Smooth muscle cell (in vitro differentiated cells): Measurements from ENCODE around the gene SLC22A14. TPM values are rescaled to one million over a fixed set of nuclear protein-coding genes. Genes with fewer than 3 reads are reported as not detected.

ENCODE experiments used
- DNase-seq: peaks from one replicate; lab custom pipeline; 2025; ENCODE audit not compliant: unreplicated experiment; lab: John Stamatoyannopoulos, UW
- H2AFZ ChIP-seq: fragments of 200-600 bp; sonication (generic); 2 replicates; pipeline ENCODE4 v1.6.0; 2016; ENCODE audit warnings: antibody characterized with exemption, low read depth, mild to moderate bottlenecking
- H3F3A ChIP-seq: fragments of 200-600 bp; sonication (generic); 2 replicates; pipeline ENCODE4 v1.6.0; 2017; ENCODE audit warnings: antibody characterized with exemption, low read depth
- H3K27ac ChIP-seq: fragments of 200-600 bp; sonication (generic); 2 replicates; pipeline ENCODE4 v1.5.1; 2016; ENCODE audit warnings: low read depth, mild to moderate bottlenecking
- H3K27me3 ChIP-seq: fragments of 200-600 bp; sonication (generic); 2 replicates; pipeline ENCODE4 v1.6.1; 2016; ENCODE audit warnings: low read depth, mild to moderate bottlenecking
- H3K36me3 ChIP-seq: fragments of 200-600 bp; sonication (generic); 2 replicates; pipeline ENCODE4 v1.5.1; 2016; ENCODE audit warnings: low read depth
- H3K4me1 ChIP-seq: fragments of 200-600 bp; sonication (generic); 2 replicates; pipeline ENCODE4 v1.5.1; 2016; ENCODE audit warnings: low read depth
- H3K4me2 ChIP-seq: fragments of 200-600 bp; sonication (generic); 2 replicates; pipeline ENCODE4 v1.6.0; 2016; ENCODE audit warnings: mild to moderate bottlenecking
- H3K4me3 ChIP-seq: fragments of 200-600 bp; sonication (generic); 2 replicates; pipeline ENCODE4 v1.5.1; 2016; ENCODE audit warnings: mild to moderate bottlenecking
- H3K79me2 ChIP-seq: fragments of 200-600 bp; sonication (generic); 2 replicates; pipeline ENCODE4 v1.6.0; 2016; ENCODE audit warnings: low read depth, mild to moderate bottlenecking
- H3K9ac ChIP-seq: fragments of 200-600 bp; sonication (generic); 2 replicates; pipeline ENCODE4 v1.6.0; 2016; ENCODE audit warnings: low read depth
- H3K9me3 ChIP-seq: fragments of 200-600 bp; sonication (generic); replicated peaks from 2 replicates; pipeline ENCODE4 v1.5.1; 2016; ENCODE audit warnings: low read depth
- H4K20me1 ChIP-seq: fragments of 200-600 bp; sonication (generic); 2 replicates; pipeline ENCODE4 v1.6.0; 2016; ENCODE audit warnings: low read depth
- WGBS: methylation state at CpG from one replicate; pipeline ENCODE4 v1.1.7; 2016; ENCODE audit warnings: low lambda C conversion rate; 5-methylcytosine and 5-hydroxymethylcytosine counted together
- polyA plus RNA-seq: library from polyadenylated mRNA; unstranded; fragments of >200 nt; fragmentation: Nextera tagmentation; extraction: Ambion mirVana; gene quantifications from 2 replicates; pipeline ENCODE4 v1.2.1, GENCODE V29; 2016
- total RNA-seq: library from RNA; depleted of rRNA; stranded (reverse); fragments of >200 nt; gene quantifications from 2 replicates; pipeline ENCODE4 v1.2.3, GENCODE V29; 2014
- TF ChIP-seq, protein P1 (sequence below): fragments of 200-600 bp; sonication (generic); IDR thresholded peaks from 2 replicates; pipeline ENCODE4 v1.5.1; 2017; ENCODE audit warnings: borderline replicate concordance, mild to moderate bottlenecking, antibody characterized with exemption; ENCODE audit not compliant: insufficient read depth, poor library complexity, severe bottlenecking

Gene SLC22A14
- total and polyA plus RNA-seq, 2 experiments from 2014 or later = 0.09 to 0.66 TPM

DNA sequence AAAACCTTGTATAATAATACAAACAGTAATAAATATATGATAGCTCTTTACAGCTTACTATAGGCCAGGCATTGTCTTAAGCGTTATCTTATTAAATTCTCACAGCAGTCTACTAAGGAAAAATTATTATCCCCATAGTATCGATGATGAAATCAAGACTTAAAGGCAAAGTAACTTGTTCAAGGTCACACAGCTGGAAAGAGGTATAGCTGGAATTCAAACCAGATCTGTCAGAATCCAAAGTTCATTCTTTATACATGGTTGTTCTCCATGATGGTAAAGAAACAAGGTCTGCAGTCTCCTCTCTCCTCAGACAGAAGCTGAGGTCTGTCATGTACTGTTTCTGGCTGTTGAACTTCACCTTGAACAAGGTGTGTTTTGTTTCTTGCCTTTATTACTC is 31.9 kb upstream of the SLC22A14 start:
- Histone ChIP-seq H3K27ac (no peak overlapping the region), H3K4me3 (no peak overlapping the region), H3K36me3 (peaks cover 29% of the 10 kb centered on the region), H3K4me1 (no peaks in the 10 kb centered on the region), H4K20me1 (peaks cover 7% of the 10 kb centered on the region), H3K9me3 (no peaks in the 10 kb centered on the region), H2AFZ (no peak overlapping the region), H3K79me2 (no peaks in the 10 kb centered on the region), H3F3A (no peaks in the 10 kb centered on the region), H3K4me2 (no peak overlapping the region), H3K27me3 (no peaks in the 10 kb centered on the region), H3K9ac (no peak overlapping the region)
- no peak for DNase-seq
- TF ChIP-seq, protein P1, sequence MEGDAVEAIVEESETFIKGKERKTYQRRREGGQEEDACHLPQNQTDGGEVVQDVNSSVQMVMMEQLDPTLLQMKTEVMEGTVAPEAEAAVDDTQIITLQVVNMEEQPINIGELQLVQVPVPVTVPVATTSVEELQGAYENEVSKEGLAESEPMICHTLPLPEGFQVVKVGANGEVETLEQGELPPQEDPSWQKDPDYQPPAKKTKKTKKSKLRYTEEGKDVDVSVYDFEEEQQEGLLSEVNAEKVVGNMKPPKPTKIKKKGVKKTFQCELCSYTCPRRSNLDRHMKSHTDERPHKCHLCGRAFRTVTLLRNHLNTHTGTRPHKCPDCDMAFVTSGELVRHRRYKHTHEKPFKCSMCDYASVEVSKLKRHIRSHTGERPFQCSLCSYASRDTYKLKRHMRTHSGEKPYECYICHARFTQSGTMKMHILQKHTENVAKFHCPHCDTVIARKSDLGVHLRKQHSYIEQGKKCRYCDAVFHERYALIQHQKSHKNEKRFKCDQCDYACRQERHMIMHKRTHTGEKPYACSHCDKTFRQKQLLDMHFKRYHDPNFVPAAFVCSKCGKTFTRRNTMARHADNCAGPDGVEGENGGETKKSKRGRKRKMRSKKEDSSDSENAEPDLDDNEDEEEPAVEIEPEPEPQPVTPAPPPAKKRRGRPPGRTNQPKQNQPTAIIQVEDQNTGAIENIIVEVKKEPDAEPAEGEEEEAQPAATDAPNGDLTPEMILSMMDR = no peak
- 92% methylated on average over 2 of the region's 2 CpGs for WGBS

DNA sequence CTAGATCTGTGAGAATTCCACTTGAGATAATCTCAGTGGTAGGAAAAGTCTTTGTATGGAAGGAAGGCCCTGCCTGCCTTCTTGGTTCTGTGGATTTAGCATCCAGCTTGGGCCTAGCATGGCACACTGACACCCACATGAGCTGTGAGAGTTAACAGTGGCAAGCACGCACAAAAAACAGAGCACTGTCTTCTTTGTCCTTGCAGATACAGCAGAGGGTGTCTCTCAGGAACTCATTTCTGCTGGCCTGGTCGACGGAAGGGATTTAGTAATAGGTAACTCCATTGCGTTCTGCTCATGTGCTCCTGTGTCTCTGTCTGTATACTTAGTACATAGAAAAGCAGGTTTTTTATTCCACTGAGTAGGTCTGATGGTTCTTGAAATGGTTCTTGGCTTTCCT is 30.9 kb upstream of the SLC22A14 start:
- DNase-seq = no peak
- Histone ChIP-seq H3K27me3 (no peaks in the 10 kb centered on the region), H3F3A (no peaks in the 10 kb centered on the region), H3K4me3 (no peak overlapping the region), H3K4me2 (no peak overlapping the region), H3K36me3 (peaks cover 26% of the 10 kb centered on the region), H2AFZ (no peak overlapping the region), H3K79me2 (no peaks in the 10 kb centered on the region), H4K20me1 (peaks cover 7% of the 10 kb centered on the region), H3K27ac (no peak overlapping the region), H3K9ac (no peak overlapping the region), H3K4me1 (no peaks in the 10 kb centered on the region), H3K9me3 (no peaks in the 10 kb centered on the region)
- 100% methylated on average over 4 of the region's 4 CpGs for WGBS
- TF ChIP-seq, protein P1 = no peak

DNA sequence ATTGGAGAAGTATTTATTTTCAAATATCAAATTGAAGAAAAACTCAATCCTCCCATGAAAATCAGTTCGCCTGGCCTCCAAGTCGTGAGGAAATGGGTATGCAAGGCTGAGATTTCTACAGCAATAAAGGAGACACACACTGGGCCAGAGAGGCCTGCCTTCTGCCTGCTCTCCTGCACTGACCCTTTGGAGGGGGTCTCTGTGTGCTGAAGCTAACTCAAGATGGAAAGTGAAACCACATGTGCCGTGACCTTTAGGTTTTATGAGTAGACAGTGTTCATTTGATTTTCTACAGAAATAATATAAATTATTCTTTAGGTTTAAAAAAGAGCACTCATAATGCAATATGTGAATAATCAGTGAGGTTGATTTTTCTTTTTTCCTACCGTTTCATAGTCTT is 28.4 kb upstream of the SLC22A14 start:
- no peaks in the 10 kb centered on the region for H3K9me3 ChIP-seq
- no peaks in the 10 kb centered on the region for H3K79me2 ChIP-seq
- no peaks in the 10 kb centered on the region for H4K20me1 ChIP-seq
- H2AFZ ChIP-seq = no peak overlapping the region
- WGBS = 94% methylated on average over 4 of the region's 4 CpGs
- no peak overlapping the region for H3K4me2 ChIP-seq
- H3K27ac ChIP-seq = no peak overlapping the region
- H3K36me3 ChIP-seq = peaks cover 26% of the 10 kb centered on the region
- no peak overlapping the region for H3K4me3 ChIP-seq
- TF ChIP-seq, protein P1 = no peak
- no peaks in the 10 kb centered on the region for H3K27me3 ChIP-seq
- H3K9ac ChIP-seq = no peak overlapping the region
- no peak for DNase-seq
- peaks cover 3% of the 10 kb centered on the region for H3F3A ChIP-seq
- H3K4me1 ChIP-seq = no peaks in the 10 kb centered on the region

DNA sequence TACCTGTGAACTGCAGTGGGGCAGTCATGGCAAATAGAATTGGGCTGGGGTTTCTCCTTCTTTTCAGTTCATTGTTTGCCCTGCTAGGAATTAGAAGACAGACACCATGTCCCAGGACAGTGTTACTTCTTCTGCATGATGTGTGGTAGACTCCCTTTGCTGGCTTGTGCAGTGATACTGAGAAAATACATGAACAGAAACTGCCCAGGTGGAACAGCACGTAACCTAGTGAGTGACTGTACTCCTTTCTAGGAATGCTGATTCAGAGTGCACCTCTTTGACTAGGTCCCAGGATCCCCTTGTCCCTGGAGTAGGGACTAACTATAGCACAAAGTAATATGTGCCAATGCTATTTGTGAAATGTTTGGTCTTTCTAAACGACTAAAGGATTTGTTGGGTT is 27.2 kb upstream of the SLC22A14 start:
- 99% methylated on average over 2 of the region's 2 CpGs for WGBS
- peaks cover 3% of the 10 kb centered on the region for H3F3A ChIP-seq
- H3K4me2 ChIP-seq = no peak overlapping the region
- no peaks in the 10 kb centered on the region for H3K9me3 ChIP-seq
- no peak overlapping the region for H2AFZ ChIP-seq
- H4K20me1 ChIP-seq = no peaks in the 10 kb centered on the region
- no peaks in the 10 kb centered on the region for H3K4me1 ChIP-seq
- no peaks in the 10 kb centered on the region for H3K79me2 ChIP-seq
- no peaks in the 10 kb centered on the region for H3K27me3 ChIP-seq
- H3K9ac ChIP-seq = no peak overlapping the region
- DNase-seq = no peak
- no peak overlapping the region for H3K27ac ChIP-seq
- H3K36me3 ChIP-seq = peaks cover 26% of the 10 kb centered on the region
- TF ChIP-seq, protein P1 = no peak
- H3K4me3 ChIP-seq = no peak overlapping the region
